ENCODE results near the gene FAM149B1. TPM values are rescaled to one million over a fixed set of nuclear protein-coding genes. Genes with fewer than 3 reads are reported as not detected.

FAM149B1 gene
- total RNA-seq, 4 donors from 2014 or later, result 11.0 to 18.9 (median 15.8) TPM

- 67% methylated on average over 4 of the region's 4 CpGs for WGBS
- no peak for DNase-seq (ENCODE audit: low spot score in 2 of 2)
- no peaks in the 10 kb centered on the region for H3K27me3 ChIP-seq
- H3K9me3 ChIP-seq, result no peaks in the 10 kb centered on the region
- TF ChIP-seq EP300 (IDR thresholded peaks at IDR 0.05) (no peak), POLR2A (IDR thresholded peaks at IDR 0.05) (no peak), POLR2AphosphoS5 (IDR thresholded peaks at IDR 0.05) (no peak), CTCF (IDR thresholded peaks at IDR 0.05) (no peak)
- no peak overlapping the region for H3K27ac ChIP-seq
- no peaks in the 10 kb centered on the region for H3K4me1 ChIP-seq
- H3K4me3 ChIP-seq, result no peak overlapping the region
- H3K36me3 ChIP-seq, result no peaks in the 10 kb centered on the region
Observed at GRCh38 chr10:73262105-73262730, 94.3 kb downstream of the FAM149B1 start.

GRCh38 chr10:73262880-73263555, 95.1 kb downstream of the FAM149B1 start:
- no peak overlapping the region for H3K4me3 ChIP-seq
- H3K27ac ChIP-seq, result no peak overlapping the region
- 78% methylated on average over 5 of the region's 5 CpGs for WGBS
- no peaks in the 10 kb centered on the region for H3K9me3 ChIP-seq
- no peaks in the 10 kb centered on the region for H3K36me3 ChIP-seq
- no peak for TF ChIP-seq EP300 (IDR thresholded peaks at IDR 0.05)
- TF ChIP-seq POLR2AphosphoS5 (IDR thresholded peaks at IDR 0.05), result no peak
- TF ChIP-seq CTCF (IDR thresholded peaks at IDR 0.05), result no peak
- TF ChIP-seq POLR2A (IDR thresholded peaks at IDR 0.05), result no peak
- DNase-seq (ENCODE audit: low spot score in 2 of 2), result no peak
- no peaks in the 10 kb centered on the region for H3K4me1 ChIP-seq
- H3K27me3 ChIP-seq, result no peaks in the 10 kb centered on the region

DNA sequence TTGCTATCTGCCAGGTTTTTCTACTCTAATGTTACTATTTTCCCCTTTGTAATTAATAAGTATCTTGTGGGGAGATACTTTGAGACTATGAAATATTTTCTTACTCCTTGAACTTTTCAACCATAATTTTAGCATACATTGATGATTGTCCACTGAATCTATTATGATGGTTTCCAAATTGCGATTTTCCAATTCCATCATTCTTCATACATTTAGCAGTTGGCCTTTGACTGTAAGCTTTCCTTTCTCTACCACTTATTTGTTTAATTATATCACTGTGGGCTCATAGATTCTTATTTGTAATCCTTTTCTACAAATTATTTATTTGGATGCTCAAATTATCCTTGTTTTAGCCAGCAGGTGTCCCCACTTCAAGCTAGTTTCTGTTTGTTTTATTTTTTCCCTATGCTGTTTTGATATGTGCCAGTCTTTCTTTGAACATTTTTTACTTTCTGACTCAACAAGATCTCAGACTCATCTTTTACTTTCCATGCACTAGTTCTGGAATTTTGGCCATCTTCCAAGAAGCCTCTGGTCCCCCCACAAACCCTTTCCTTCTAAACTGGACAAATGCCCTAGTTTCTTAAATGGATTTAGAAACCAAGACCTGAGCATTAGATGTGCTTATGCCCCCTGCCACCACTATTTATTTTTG, 95.9 kb downstream of the FAM149B1 start:
- Histone ChIP-seq H3K27ac (no peak overlapping the region), H3K9me3 (no peaks in the 10 kb centered on the region), H3K36me3 (no peaks in the 10 kb centered on the region), H3K4me3 (no peak overlapping the region), H3K4me1 (no peaks in the 10 kb centered on the region), H3K27me3 (no peaks in the 10 kb centered on the region)
- WGBS, result 55% methylated on average over 1 of the region's 1 CpG
- TF ChIP-seq POLR2A (IDR thresholded peaks at IDR 0.05), result no peak
- TF ChIP-seq CTCF (IDR thresholded peaks at IDR 0.05), result peak in 1 of 2 donors; percentile 29
- no peak for TF ChIP-seq EP300 (IDR thresholded peaks at IDR 0.05)
- TF ChIP-seq POLR2AphosphoS5 (IDR thresholded peaks at IDR 0.05), result no peak
- DNase-seq (ENCODE audit: low spot score in 2 of 2), result no peak

GRCh38 chr10:73264423-73264822, 96.5 kb downstream of the FAM149B1 start:
- WGBS, result 90% methylated on average over 2 of the region's 2 CpGs
- TF ChIP-seq CTCF (IDR thresholded peaks at IDR 0.05) (no peak), EP300 (IDR thresholded peaks at IDR 0.05) (no peak), POLR2AphosphoS5 (IDR thresholded peaks at IDR 0.05) (no peak), POLR2A (IDR thresholded peaks at IDR 0.05) (no peak)
- Histone ChIP-seq H3K4me1 (no peaks in the 10 kb centered on the region), H3K4me3 (no peak overlapping the region), H3K27ac (no peak overlapping the region), H3K36me3 (no peaks in the 10 kb centered on the region), H3K27me3 (no peaks in the 10 kb centered on the region), H3K9me3 (no peaks in the 10 kb centered on the region)
- no peak for DNase-seq (ENCODE audit: low spot score in 2 of 2)

- no peak for TF ChIP-seq CTCF (IDR thresholded peaks at IDR 0.05)
- no peak for TF ChIP-seq POLR2A (IDR thresholded peaks at IDR 0.05)
- TF ChIP-seq POLR2AphosphoS5 (IDR thresholded peaks at IDR 0.05), result no peak
- TF ChIP-seq EP300 (IDR thresholded peaks at IDR 0.05), result no peak
- H3K9me3 ChIP-seq, result no peaks in the 10 kb centered on the region
- no peaks in the 10 kb centered on the region for H3K36me3 ChIP-seq
- H3K27me3 ChIP-seq, result no peaks in the 10 kb centered on the region
- no peak for DNase-seq (ENCODE audit: low spot score in 2 of 2)
- H3K27ac ChIP-seq, result no peak overlapping the region
- H3K4me1 ChIP-seq, result no peaks in the 10 kb centered on the region
- H3K4me3 ChIP-seq, result no peak overlapping the region
- 83% methylated on average over 3 of the region's 3 CpGs for WGBS
Observed at GRCh38 chr10:73281097-73281496, 113.2 kb downstream of the FAM149B1 start.
